K562 (cell line): ENCODE data around the gene DBF4B. TPM values are rescaled to one million over a fixed set of nuclear protein-coding genes. Genes with fewer than 3 reads are reported as not detected.

Source experiments
- ATF7 ChIP-seq: fragments of 450-650 bp; IDR thresholded peaks from 2 replicates; pipeline ENCODE4 v1.7.1; 2014; ENCODE audit warnings: mild to moderate bottlenecking, moderate library complexity
- CHD1 ChIP-seq: fragments of 200-600 bp; sonication (generic); IDR thresholded peaks from one replicate; pipeline ENCODE4 v1.6.1; 2012; ENCODE audit warnings: mild to moderate bottlenecking, moderate library complexity, low read length, inconsistent platforms
- GTF2F1 ChIP-seq: IDR thresholded peaks from 2 replicates; pipeline ENCODE4 v1.6.1; 2011; ENCODE audit warnings: low read depth, low read length, improper control_type of control experiment
- HEY1 ChIP-seq: fragments of 250-450 bp; sonication (Bioruptor Pico); IDR thresholded peaks from 2 replicates; pipeline ENCODE4 v1.5.0; 2020; ENCODE audit warnings: mild to moderate bottlenecking, moderate library complexity, borderline replicate concordance
- JUND ChIP-seq, 2 experiments: IDR thresholded peaks; 2 replicates in 1 of 2; 3 replicates in 1 of 2; pipeline ENCODE4 v1.6.1; 2011; ENCODE audit warnings: borderline replicate concordance in 2 of 2, low read depth in 2 of 2, low read length in 2 of 2, improper control_type of control experiment in 1 of 2, missing biosample characterization in 1 of 2, missing genetic modification characterization in 1 of 2, missing genetic modification reagents in 1 of 2
- SNIP1 ChIP-seq: fragments of 450-650 bp; IDR thresholded peaks from 2 replicates; pipeline ENCODE4 v1.7.1; 2017; ENCODE audit warnings: low read depth, mild to moderate bottlenecking
- STAT5B ChIP-seq: fragments of 250-450 bp; sonication (Bioruptor Pico); IDR thresholded peaks from 2 replicates; pipeline ENCODE4 v1.8.0; 2021; ENCODE audit warnings: mild to moderate bottlenecking, inconsistent platforms
- TBP ChIP-seq: optimal IDR thresholded peaks from 2 replicates; pipeline ENCODE3; 2011; ENCODE audit warnings: low read depth, low read length, improper control_type of control experiment
- TRIM24 ChIP-seq, 2 experiments: fragments of 450-650 bp; IDR thresholded peaks; 2 replicates each; pipeline ENCODE4 v1.6.1; 2016
- TSHZ1 ChIP-seq: fragments of 250-450 bp; sonication (Bioruptor Pico); IDR thresholded peaks from 2 replicates; pipeline ENCODE4 v1.4.0; 2020; ENCODE audit warnings: mild to moderate bottlenecking, moderate library complexity
- ZBTB1 ChIP-seq: sonication (generic); formaldehyde crosslinking; IDR thresholded peaks from 2 replicates; pipeline ENCODE4 v1.8.1; 2023; ENCODE audit warnings: missing genetic modification reagents, low read depth, mild to moderate bottlenecking, borderline replicate concordance
- ZNF584 ChIP-seq: fragments of 200-800 bp; sonication (Bioruptor generic); IDR thresholded peaks from 2 replicates; pipeline ENCODE4 v1.6.1; 2016; ENCODE audit warnings: low read depth, mild to moderate bottlenecking, missing genetic modification characterization, missing compliant biosample characterization
- ZNF766 ChIP-seq: fragments of 200-800 bp; sonication (Bioruptor generic); conservative IDR thresholded peaks from 2 replicates; pipeline ENCODE4 v1.6.1; 2016; ENCODE audit warnings: missing genetic modification characterization, missing compliant biosample characterization
- polyA plus RNA-seq, 8 experiments: library from polyadenylated mRNA; depleted of rRNA in 4 of 8; stranded (reverse) in 5 of 8; unstranded in 3 of 8; fragments of >200 nt; fragmentation: Nextera tagmentation in 2 of 8; fragmentation: Illumina TruSeq in 1 of 8; extraction: Ambion mirVana in 2 of 8; extraction: Trizol in 1 of 8; gene quantifications; 2 replicates each; pipeline versions ENCODE4 v1.2.1 to v1.2.3, GENCODE V29; 2011 to 2014; ENCODE audit warnings: inconsistent platforms in 1 of 8, missing spikeins in 1 of 8
- total RNA-seq, 7 experiments: library from RNA; depleted of rRNA in 6 of 7; stranded (reverse); fragments of >200 nt in 6 of 7; fragmentation: Illumina TruSeq in 2 of 7; extraction: Trizol in 2 of 7; gene quantifications; 2 replicates each; pipeline versions ENCODE4 v1.2.1 to v1.2.3, GENCODE V29; 2011 to 2021; ENCODE audit warnings: low replicate concordance in 1 of 7
- TF ChIP-seq, protein P1 (sequence below), 2 experiments: IDR thresholded peaks; 2 replicates each; pipeline ENCODE4 v1.6.1; 2012; ENCODE audit warnings: improper control_type of control experiment in 2 of 2, low read depth in 2 of 2, low read length in 2 of 2, borderline replicate concordance in 1 of 2

DBF4B gene
- total and polyA plus RNA-seq, 9 of the 15 experiments (the other 6 are each of a cell fraction or from before 2014, with no cell fraction given) = 2.5 to 26.9 (median 14.6) TPM

DNA sequence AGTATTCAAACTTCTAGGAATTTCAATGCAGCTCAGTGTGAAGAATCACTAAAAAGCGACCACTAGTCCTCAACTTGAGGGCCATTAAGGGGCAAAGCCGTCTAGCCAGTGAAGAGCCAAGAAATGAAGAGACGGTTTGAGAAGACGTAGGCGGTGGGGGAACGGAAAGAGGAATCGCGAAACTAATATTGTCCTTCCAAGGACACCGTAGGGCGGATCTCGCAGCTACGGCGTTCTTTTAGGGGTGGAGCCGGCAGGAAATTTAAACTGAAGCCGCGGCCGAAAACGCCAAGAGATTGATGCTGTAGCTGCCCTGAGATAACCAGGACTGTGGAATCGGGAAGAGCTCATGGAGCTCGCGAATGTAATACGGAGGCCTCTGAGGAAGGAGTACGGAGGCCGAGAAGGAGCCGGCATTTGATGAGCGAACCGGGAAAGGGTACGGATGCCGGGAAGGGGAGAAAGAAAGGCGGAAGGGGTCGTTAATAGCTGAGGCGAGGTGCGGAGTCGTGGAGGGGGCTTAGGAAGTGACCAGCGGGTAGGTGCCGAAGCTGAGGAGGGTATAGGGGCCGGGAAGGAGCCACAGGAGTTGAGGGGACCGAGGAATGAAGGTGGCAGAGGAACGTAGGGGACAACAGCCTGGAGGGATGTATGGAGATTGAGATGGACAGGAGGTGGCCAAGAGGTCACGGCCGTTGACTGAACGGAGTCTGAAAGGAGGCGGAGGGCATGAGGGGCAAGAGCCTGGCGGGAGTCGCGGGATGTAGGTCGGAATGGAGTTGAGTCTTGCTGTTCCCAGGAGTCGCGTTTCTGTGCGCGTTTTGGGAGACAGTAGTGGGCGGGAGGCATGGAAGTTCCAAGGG lies at the start of gene DBF4B (continued):
- TF ChIP-seq ZNF584 (CRISPR knock-in tag) (no peak), ATF7 (peak; percentile 75; the same call in 1 of the 2 replicates), GTF2F1 (no peak), STAT5B (CRISPR knock-in tag) (no peak), CHD1 (peak; percentile 59), TBP (peak; percentile 80), JUND (IDR thresholded peaks at IDR 0.05; ENCODE audit: borderline replicate concordance, low read depth, low read length) (peak; percentile 50; the same call in 1 of the 2 replicates), JUND (tag; IDR thresholded peaks at IDR 0.05; ENCODE audit: borderline replicate concordance, low read depth, low read length) (0 out of 3 replicates have a peak, but pooled peaks have one; percentile 12), TRIM24 (IDR thresholded peaks at IDR 0.05) (0 out of 4 replicates have a peak, but pooled peaks of 1 of the 2 experiments have one; percentile 67), HEY1 (no peak), TSHZ1 (CRISPR knock-in tag) (no peak), ZNF766 (CRISPR knock-in tag) (peak; percentile 61; the same call in 1 of the 2 replicates), SNIP1 (no peak), ZBTB1 (CRISPR knock-in tag) (peak; percentile 71; the same call in 1 of the 2 replicates)
- TF ChIP-seq, protein P1, sequence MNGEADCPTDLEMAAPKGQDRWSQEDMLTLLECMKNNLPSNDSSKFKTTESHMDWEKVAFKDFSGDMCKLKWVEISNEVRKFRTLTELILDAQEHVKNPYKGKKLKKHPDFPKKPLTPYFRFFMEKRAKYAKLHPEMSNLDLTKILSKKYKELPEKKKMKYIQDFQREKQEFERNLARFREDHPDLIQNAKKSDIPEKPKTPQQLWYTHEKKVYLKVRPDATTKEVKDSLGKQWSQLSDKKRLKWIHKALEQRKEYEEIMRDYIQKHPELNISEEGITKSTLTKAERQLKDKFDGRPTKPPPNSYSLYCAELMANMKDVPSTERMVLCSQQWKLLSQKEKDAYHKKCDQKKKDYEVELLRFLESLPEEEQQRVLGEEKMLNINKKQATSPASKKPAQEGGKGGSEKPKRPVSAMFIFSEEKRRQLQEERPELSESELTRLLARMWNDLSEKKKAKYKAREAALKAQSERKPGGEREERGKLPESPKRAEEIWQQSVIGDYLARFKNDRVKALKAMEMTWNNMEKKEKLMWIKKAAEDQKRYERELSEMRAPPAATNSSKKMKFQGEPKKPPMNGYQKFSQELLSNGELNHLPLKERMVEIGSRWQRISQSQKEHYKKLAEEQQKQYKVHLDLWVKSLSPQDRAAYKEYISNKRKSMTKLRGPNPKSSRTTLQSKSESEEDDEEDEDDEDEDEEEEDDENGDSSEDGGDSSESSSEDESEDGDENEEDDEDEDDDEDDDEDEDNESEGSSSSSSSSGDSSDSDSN (IDR thresholded peaks at IDR 0.05; ENCODE audit: borderline replicate concordance in 1 of 2, low read depth in 2 of 2, low read length in 2 of 2) = no peak
